ENCODE data around the gene DOCK1.

GRCh38 chr10:127132451-127132850 is 227.2 kb downstream of the DOCK1 start:
- TF ChIP-seq CTCF (IDR thresholded peaks at IDR 0.05) (no peak), POLR2A (IDR thresholded peaks at IDR 0.05) (no peak)
